HG03457 (cell line): ENCODE data around the gene GPR132.
A peak's percentile ranks its signal among the peaks of the same experiment; 100 is the strongest.
"Not testable (repeated sequence)": the region's sequence is repeated elsewhere in the genome, so short reads cannot be mapped to it uniquely, and the experiment has no call there.

Experiments
- ATAC-seq: cut with Tn5 transposase; IDR thresholded peaks from one replicate; pipeline ENCODE4 v1.9.1; 2021; ENCODE audit warnings: moderate number of reproducible peaks; ENCODE audit not compliant: unreplicated experiment

GPR132 gene

GRCh38 chr14:105045710-105046326 lies 19.4 kb downstream of the GPR132 start:
- peak; percentile 49 for ATAC-seq

GRCh38 chr14:105043641-105044040 lies 21.6 kb downstream of the GPR132 start:
- no peak for ATAC-seq

DNA sequence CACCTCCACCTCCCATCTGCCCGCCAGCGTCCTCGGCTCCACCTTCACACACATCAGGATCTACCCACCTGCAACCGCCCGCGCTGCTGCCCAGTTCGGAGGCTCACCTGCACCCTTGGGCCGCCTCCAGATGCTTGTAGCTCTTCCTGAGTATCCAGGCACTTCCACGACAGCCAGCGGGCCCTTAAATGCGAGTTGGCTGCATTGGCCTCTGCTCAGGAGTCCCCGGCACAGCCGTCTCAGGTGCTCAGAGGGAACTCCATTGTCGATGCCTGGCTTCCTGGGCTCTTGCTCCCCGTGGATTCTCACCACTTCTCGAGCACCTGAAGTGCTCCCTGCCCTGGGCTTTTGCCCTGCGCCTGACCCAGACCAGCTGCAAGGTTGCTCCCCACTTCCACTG lies 22.4 kb downstream of the GPR132 start:
- ATAC-seq = no peak

DNA sequence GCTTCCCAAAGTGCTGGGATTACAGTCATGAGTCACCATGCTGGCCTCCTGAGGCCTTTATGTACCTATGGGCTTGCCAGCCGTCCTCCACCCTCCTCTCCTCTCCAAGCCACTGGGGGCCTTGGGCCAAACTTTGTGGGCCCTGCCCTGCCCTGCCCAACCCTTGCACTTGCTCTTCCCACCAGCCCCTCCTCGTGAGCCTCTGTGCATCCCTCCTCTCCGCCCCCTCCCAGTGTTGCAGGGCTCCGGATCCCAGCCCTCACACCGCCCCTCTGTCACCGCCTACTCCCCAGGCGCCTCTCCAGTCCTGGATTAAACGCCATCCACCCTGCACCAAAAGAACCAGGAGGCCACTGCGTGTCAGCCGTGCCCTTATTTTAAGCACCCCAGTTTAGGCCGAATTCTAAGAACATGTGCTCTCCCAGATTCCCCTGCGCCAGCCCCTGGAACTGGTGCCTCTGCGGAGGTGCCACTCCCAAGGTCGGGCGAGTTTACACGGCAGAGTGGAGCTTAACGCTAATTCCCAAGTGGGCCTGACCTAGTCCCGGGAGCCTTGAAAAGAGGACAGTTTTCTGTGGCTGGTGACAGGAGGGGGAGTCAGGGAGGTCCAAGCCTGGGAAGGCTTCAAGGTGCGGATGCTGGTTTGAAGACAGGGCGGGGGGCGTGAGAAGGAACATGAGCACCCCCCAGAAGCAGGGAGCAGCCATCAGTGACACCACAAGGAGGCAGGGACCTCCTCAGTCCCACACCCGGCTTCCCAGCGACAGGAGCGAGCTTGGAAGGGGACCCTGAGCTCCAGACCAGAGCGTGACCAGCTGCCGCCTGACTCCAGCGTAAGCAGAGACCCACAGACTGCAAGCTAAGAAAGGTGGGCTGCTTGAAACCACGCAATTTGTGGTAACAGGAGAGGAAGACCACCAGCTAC lies 23.1 kb downstream of the GPR132 start:
- ATAC-seq = no peak

DNA sequence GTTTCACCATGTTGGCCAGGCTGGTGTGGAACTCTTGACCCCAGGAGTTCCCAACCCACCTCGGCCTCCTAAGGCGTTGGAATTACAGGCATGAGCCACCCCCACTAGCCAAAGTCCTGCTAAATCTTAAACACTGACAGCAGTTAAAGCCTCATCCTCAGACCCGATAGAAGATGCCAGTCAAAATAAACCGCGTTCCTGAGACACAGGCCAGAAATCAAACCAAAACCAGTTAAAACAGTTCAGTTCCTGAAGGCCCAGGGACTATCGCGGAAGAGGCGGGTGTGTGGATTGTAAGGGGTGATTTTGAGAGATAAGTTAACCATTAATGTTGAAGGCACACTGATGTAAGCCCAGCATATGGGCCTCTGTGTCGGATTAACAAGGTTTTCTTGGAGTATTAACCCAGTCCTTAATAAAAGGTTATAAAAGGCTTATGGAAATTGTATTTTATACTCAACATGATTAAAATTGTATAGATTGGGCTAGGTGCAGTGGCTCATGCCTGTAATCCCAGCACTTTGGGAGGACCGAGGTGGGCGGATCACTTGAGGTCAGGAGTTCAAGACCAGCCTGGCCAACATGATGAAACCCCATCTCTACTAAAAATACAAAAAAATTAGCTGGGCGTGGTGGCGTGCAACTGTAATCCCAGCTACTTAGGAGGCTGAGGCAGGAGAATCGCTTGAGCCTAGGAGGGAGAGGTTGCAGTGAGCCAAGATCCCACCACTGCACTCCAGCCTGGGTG lies 25.6 kb downstream of the GPR132 start:
- no peak for ATAC-seq

DNA sequence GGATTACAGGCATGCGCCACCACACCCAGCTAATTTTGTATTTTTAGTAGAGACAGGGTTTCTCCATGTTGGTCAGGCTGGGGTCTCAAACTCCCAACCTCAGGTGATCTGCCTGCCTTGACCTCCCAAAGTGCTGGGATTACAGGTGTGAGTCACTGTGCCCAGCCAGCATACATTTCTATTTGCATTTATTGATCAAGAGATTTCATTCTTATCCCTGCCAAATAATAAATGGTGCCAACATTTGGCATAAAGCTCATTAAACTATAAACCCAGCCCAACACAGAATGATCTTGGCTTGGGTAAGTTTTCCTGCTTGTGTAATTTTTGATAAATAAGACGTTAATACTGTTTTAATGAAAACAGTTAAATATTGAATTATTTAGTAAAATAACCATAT lies 29.6 kb downstream of the GPR132 start:
- ATAC-seq = not testable (repeated sequence)

DNA sequence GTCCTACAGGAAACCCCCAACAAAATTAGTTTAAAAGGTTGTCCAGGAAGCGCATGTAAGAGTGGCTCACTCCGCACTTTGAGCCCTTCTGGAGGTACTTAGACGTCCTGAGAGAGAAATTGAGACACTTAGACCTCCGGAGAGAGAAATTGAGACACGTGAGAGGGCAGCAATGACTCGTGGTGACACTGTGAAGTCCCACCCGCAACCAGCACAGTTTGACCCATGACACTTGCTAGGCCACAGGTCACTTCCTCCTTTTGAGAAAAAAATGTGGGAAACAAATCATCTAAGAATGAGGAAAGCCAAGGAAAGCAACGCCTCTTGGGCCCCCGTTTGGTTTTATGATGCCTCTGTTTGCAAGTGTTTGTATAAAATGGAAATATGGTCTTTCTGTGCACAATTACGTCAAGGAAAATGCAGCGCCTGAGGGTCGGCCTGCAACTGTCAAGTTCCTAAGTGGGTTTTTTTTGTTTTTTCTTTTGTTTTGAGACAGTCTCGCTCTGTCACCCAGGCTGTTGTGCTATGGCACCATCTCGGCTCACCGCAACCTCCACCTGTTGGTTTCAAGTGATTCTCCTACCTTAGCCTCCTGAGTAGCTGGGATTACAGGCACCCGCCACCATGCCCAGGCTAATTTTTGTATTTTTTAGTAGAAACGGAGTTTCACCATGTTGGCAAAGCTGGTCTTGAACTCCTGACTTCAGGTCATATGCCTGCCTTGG lies 30.8 kb downstream of the GPR132 start:
- no peak for ATAC-seq

GRCh38 chr14:105033412-105033900 lies 31.8 kb downstream of the GPR132 start:
- ATAC-seq = not testable (repeated sequence)

DNA sequence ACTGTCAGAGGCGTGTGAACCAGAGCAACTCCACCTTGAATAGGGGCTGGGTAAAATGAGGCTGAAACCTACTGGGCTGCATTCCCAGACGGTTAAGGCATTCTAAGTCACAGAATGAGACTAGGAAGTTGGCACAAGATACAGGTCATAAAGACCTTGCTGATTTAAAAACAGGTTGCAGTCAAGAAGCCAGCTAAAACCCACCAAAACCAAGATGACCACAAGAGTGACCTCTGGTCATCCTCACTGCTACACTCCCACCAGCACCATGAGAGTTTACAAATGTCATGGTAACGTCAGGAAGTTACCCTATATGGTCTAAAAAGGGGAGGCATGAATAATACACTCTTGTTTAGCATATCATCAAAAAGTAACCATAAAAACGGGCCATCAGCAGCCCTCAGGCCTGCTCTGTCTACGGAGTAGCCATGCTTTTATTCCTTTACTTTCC lies 32.8 kb downstream of the GPR132 start:
- not testable (repeated sequence) for ATAC-seq

GRCh38 chr14:105030836-105031396 lies 34.3 kb downstream of the GPR132 start:
- ATAC-seq = no peak

- no peak for ATAC-seq
These were observed 35.0 kb downstream of the GPR132 start for GRCh38 chr14:105030194-105030593.

- ATAC-seq = no peak
These were observed 35.8 kb downstream of the GPR132 start for GRCh38 chr14:105029402-105029801.

DNA sequence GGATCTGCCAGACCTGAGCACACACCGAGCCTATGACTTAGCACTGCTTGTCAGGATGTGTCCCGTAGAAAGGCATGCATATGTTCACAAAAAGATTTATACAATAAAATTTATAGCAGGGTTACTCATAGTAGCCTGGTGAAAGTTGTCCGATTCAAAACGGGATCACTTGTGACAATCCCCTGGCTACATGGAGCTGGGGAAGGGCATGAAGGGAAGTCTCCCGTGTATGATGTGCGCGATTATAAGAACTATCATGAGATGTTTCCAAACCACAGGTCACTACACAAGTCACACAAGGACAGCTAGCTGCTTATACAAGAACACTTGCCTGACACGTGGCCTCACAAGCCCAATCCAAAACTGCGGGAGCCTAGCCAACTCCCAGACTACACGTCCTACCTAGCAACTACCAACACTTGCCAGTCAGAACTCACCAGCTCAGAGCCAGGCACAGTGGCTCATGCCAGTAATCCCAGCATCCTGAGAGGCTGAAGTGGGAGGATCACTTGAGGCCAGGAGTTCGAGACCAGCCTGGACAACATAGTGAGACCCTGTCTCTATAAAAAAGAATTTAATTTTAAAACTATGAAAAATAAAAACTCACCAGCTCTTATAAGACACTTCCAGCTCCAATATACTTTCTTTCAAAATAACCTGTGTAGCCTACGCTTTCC lies 36.8 kb downstream of the GPR132 start:
- ATAC-seq = no peak

DNA sequence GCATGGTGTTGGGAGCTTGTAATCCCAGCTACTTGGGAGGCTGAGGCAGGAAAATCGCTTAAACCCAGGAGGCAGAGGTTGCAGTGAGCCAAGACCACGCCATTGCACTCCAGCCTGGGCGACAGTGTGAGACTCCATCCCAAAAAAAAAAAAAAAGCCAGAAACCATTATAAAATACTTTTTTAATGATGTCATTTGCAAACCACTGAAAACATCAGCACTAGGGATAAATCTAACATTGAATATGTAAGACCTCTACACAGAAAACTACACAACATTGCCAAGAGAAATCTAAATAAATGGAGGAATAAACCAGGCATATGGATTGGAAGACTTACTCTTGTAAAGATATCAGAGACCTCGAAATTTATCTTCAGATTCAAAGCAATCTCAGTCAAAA lies 37.5 kb downstream of the GPR132 start:
- ATAC-seq = not testable (repeated sequence)

DNA sequence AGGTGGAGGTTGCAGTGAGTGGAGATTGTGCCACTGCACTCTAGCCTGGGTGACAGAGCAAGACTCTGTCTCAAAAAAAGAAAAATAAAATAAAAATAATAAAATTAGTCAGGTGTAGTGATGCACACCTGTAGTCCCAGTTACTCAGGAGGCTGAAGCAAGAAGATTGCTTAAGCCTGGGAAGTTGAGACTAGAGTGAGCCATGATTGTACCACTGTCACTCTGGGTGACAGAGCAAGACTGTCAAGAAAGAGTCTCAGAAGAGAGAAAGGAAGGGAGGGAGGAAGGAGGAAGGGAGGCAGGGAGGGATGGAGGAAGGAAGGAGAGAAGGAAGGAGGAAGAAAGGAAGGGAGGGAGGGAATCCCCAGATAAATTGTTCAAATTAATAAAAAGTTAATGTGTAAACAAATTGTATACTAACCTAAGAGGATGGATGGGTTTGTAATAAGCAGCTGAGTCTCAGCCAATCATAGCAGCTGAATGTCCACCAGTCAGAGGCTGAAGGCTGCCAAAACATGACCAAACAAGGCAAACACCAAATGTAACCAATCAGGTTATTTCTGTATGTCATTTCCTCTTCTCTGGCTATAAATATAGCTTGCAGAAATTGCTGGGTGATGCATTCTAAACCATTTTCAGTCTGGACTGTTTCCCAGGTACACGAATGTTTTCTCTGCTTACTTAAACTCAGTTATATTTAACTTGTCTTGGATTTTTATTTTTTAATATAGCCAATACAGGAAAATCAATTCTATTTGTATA lies 38.2 kb downstream of the GPR132 start:
- no peak for ATAC-seq

- no peak for ATAC-seq
These were observed 39.0 kb downstream of the GPR132 start for GRCh38 chr14:105026033-105026785.

DNA sequence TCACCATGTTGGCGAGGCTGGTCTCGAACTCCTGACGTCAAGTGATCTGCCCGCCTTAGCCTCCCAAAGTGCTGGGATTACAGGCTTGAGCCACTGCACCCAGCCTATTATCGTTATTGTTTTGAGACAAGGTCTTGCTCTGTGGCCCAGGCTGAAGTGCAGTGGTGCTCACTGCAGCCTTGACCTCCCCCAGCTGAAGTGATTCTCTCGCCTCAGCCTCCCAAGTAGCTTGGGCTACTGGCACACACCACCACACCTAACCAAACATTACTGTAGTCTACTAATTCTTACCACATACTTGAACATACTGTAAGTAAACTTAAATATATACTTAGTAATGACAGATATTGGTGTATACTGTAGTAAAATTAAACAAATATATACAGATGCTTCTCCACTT lies 39.8 kb downstream of the GPR132 start:
- no peak for ATAC-seq

DNA sequence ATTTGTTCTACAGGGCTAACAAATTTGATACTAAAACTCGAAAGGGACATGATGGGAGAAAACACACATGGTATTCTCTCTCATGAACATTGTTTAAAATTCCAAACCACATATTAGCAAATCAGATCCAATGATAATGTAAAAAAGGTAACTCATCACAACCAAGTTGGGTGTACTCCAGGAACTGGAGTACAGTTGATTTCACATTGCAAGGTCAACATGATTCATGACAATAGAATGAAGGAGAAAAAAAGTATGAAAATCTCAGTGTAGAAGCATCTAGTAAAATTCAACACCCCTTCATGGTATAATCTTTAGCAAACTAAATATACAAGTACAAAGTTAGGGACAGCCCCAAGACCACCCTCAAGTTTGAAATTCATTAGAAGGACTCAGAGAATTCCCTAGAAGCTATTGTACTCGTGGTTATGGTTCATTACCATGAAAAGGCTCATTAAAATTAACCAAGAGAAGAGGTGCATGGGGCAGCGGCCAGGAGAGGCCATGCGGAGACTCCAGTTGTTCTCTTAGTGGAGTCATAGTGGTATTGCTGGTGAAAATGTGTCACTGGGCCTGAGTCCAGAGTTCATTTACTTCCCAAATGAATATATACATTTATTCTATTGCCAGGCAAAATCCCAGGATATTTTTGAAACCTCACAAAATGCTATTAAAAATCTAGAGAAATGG lies 41.3 kb downstream of the GPR132 start:
- no peak for ATAC-seq
